HepG2 (cell line): Measurements from ENCODE around the gene DSTN. TPM values are rescaled to one million over a fixed set of nuclear protein-coding genes. Genes with fewer than 3 reads are reported as not detected.

ENCODE experiments used
- ATF2 ChIP-seq: sonication (generic); formaldehyde crosslinking; IDR thresholded peaks from 2 replicates; pipeline ENCODE4 v1.4.0; 2020; ENCODE audit warnings: missing genetic modification reagents
- ATF6 ChIP-seq: sonication (generic); formaldehyde crosslinking; conservative IDR thresholded peaks from 2 replicates; pipeline ENCODE4 v1.4.0; 2020; ENCODE audit warnings: missing genetic modification reagents
- CENPT ChIP-seq: sonication (generic); formaldehyde crosslinking; IDR thresholded peaks from 2 replicates; pipeline ENCODE4 v1.8.0; 2022; ENCODE audit warnings: low read depth, mild to moderate bottlenecking, moderate library complexity, missing genetic modification reagents
- DDIT3 ChIP-seq: sonication (generic); formaldehyde crosslinking; IDR thresholded peaks from 2 replicates; pipeline ENCODE4 v1.4.0; 2020; ENCODE audit warnings: mild to moderate bottlenecking, missing genetic modification reagents
- ELF3 ChIP-seq: IDR thresholded peaks from 2 replicates; pipeline ENCODE4 v1.6.1; 2016; ENCODE audit warnings: missing genetic modification reagents, missing compliant biosample characterization
- HNRNPLL ChIP-seq: fragments of 200-400 bp; formaldehyde crosslinking; IDR thresholded peaks from 2 replicates; pipeline ENCODE4 v1.6.1; 2017; ENCODE audit warnings: mild to moderate bottlenecking, low read depth, low read length; ENCODE audit not compliant: poor library complexity, severe bottlenecking
- HOXA3 ChIP-seq: sonication (generic); formaldehyde crosslinking; IDR thresholded peaks from 2 replicates; pipeline ENCODE4 v1.5.0; 2020; ENCODE audit warnings: missing genetic modification reagents
- KDM4B ChIP-seq: sonication (generic); formaldehyde crosslinking; IDR thresholded peaks from 2 replicates; pipeline ENCODE4 v1.4.0; 2020; ENCODE audit warnings: missing genetic modification reagents
- MATR3 ChIP-seq: sonication (generic); formaldehyde crosslinking; IDR thresholded peaks from 2 replicates; pipeline ENCODE4 v1.4.0; 2020; ENCODE audit warnings: missing genetic modification reagents
- MIXL1 ChIP-seq: IDR thresholded peaks from 2 replicates; pipeline ENCODE4 v1.6.1; 2016
- NFE2L2 ChIP-seq: fragments of 150-350 bp; IDR thresholded peaks from 2 replicates; pipeline ENCODE4 v1.6.1; 2014; ENCODE audit warnings: low read length
- RFXANK ChIP-seq: IDR thresholded peaks from 2 replicates; pipeline ENCODE4 v1.6.1; 2016
- SKIL ChIP-seq: sonication (generic); formaldehyde crosslinking; IDR thresholded peaks from 2 replicates; pipeline ENCODE4 v1.8.0; 2022; ENCODE audit warnings: missing genetic modification reagents, mild to moderate bottlenecking, moderate library complexity, borderline replicate concordance
- SMARCE1 ChIP-seq: fragments of 450-650 bp; IDR thresholded peaks from 2 replicates; pipeline ENCODE4 v1.6.1; 2017; ENCODE audit warnings: borderline replicate concordance
- SRSF4 ChIP-seq: fragments of 200-400 bp; formaldehyde crosslinking; IDR thresholded peaks from one replicate; pipeline ENCODE4 v1.6.1; 2018; ENCODE audit warnings: mild to moderate bottlenecking, low read depth, low read length, moderate library complexity; ENCODE audit not compliant: poor library complexity, severe bottlenecking
- TBL1XR1 ChIP-seq: fragments of 150-350 bp; IDR thresholded peaks from 2 replicates; pipeline ENCODE4 v1.6.1; 2014; ENCODE audit warnings: borderline replicate concordance, low read length; ENCODE audit not compliant: partially characterized antibody
- ZFP91 ChIP-seq: sonication (generic); formaldehyde crosslinking; IDR thresholded peaks from 2 replicates; pipeline ENCODE4 v1.9.0; 2022; ENCODE audit warnings: missing genetic modification reagents, mild to moderate bottlenecking, borderline replicate concordance
- ZKSCAN1 ChIP-seq: fragments of 150-350 bp; IDR thresholded peaks from 2 replicates; pipeline ENCODE4 v1.6.1; 2014; ENCODE audit warnings: low read length
- ZNF30 ChIP-seq: sonication (generic); formaldehyde crosslinking; IDR thresholded peaks from 2 replicates; pipeline ENCODE4 v1.5.0; 2020; ENCODE audit warnings: mild to moderate bottlenecking, missing genetic modification reagents
- ZNF367 ChIP-seq: sonication (generic); formaldehyde crosslinking; IDR thresholded peaks from 2 replicates; pipeline ENCODE4 v1.4.0; 2020; ENCODE audit warnings: missing genetic modification reagents, borderline replicate concordance
- ZNF431 ChIP-seq: sonication (generic); formaldehyde crosslinking; IDR thresholded peaks from 2 replicates; pipeline ENCODE4 v1.9.0; 2022; ENCODE audit warnings: missing genetic modification reagents, low read depth, mild to moderate bottlenecking, borderline replicate concordance
- ZNF510 ChIP-seq: sonication (generic); formaldehyde crosslinking; IDR thresholded peaks from 2 replicates; pipeline ENCODE4 v1.4.0; 2020; ENCODE audit warnings: low read depth, mild to moderate bottlenecking, missing genetic modification reagents
- ZNF569 ChIP-seq: sonication (generic); formaldehyde crosslinking; IDR thresholded peaks from 2 replicates; pipeline ENCODE4 v1.5.0; 2020; ENCODE audit warnings: mild to moderate bottlenecking, missing genetic modification reagents, moderate library complexity, borderline replicate concordance
- ZNF672 ChIP-seq: sonication (generic); formaldehyde crosslinking; IDR thresholded peaks from 2 replicates; pipeline ENCODE4 v1.8.1; 2022; ENCODE audit warnings: missing genetic modification reagents
- polyA plus RNA-seq, 8 experiments: library from polyadenylated mRNA; depleted of rRNA in 3 of 8; stranded (reverse) in 7 of 8; unstranded in 1 of 8; fragments of >200 nt; fragmentation: Illumina TruSeq in 4 of 8; extraction: Trizol in 4 of 8; gene quantifications; 2 replicates each; pipeline versions ENCODE4 v1.2.1 to v1.2.3, GENCODE V29; 2011 to 2016; ENCODE audit warnings: low read depth in 4 of 8, missing spikeins in 1 of 8, mixed read lengths in 1 of 8; ENCODE audit not compliant: insufficient read depth in 1 of 8
- total RNA-seq, 5 experiments: library from RNA; depleted of rRNA; stranded (reverse); fragments of >200 nt; fragmentation: Illumina TruSeq; extraction: Trizol; gene quantifications; 2 replicates each; pipeline ENCODE4 v1.2.3, GENCODE V29; 2016; ENCODE audit warnings: low read depth in 1 of 5

Gene DSTN
- total and polyA plus RNA-seq, 2 of the 13 experiments (the other 11 are each of a cell fraction or from before 2014, with no cell fraction given) = 27.6 to 106 TPM

- TF ChIP-seq SKIL = no peak
- TF ChIP-seq NFE2L2 = no peak
- no peak for TF ChIP-seq SRSF4
- TF ChIP-seq ATF2 (CRISPR knock-in tag) = no peak
- TF ChIP-seq KDM4B = no peak
- no peak for TF ChIP-seq SMARCE1
- no peak for TF ChIP-seq DDIT3 (CRISPR knock-in tag)
- no peak for TF ChIP-seq HNRNPLL
- peak; percentile 65; the same call in 1 of the 2 replicates for TF ChIP-seq ZNF672 (CRISPR knock-in tag)
- no peak for TF ChIP-seq ZNF569
- no peak for TF ChIP-seq ZKSCAN1
- peak; percentile 13 for TF ChIP-seq ZFP91
- TF ChIP-seq RFXANK (CRISPR knock-in tag) = no peak
- TF ChIP-seq CENPT (CRISPR knock-in tag) = 0 out of 2 replicates have a peak, but pooled peaks have one; percentile 37
- no peak for TF ChIP-seq ZNF431
- no peak for TF ChIP-seq ELF3 (CRISPR knock-in tag)
- no peak for TF ChIP-seq ZNF510 (CRISPR knock-in tag)
- TF ChIP-seq TBL1XR1 = no peak
- TF ChIP-seq HOXA3 (CRISPR knock-in tag) = 0 out of 2 replicates have a peak, but pooled peaks have one; percentile 4
- no peak for TF ChIP-seq ZNF367 (CRISPR knock-in tag)
- no peak for TF ChIP-seq MATR3 (CRISPR knock-in tag)
- no peak for TF ChIP-seq ZNF30 (CRISPR knock-in tag)
- TF ChIP-seq MIXL1 (CRISPR knock-in tag) = no peak
- TF ChIP-seq ATF6 (CRISPR knock-in tag) = no peak
Measured at GRCh38 chr20:17611540-17612286, 41.8 kb downstream of the DSTN start (continued).
